Fibroblast of pulmonary artery (primary cell): ENCODE data around the gene RANBP3.

Experiments used
- DNase-seq: peaks from one replicate; pipeline ENCODE4 v3.0.0-alpha.2; 2010; ENCODE audit warnings: low read depth
- H3K4me3 ChIP-seq: replicated peaks from 2 replicates; pipeline ENCODE4 v1.5.1; 2011; ENCODE audit warnings: low read depth, mild to moderate bottlenecking, control low read depth, low read length, moderate library complexity
- CTCF ChIP-seq: IDR thresholded peaks from 2 replicates; pipeline ENCODE4 v1.5.1; 2011; ENCODE audit warnings: mild to moderate bottlenecking, control low read depth, low read length, inconsistent platforms; ENCODE audit errors: missing control alignments

Gene RANBP3

GRCh38 chr19:5893907-5894703 is 83.8 kb downstream of the RANBP3 start:
- no peak for DNase-seq
- no peak overlapping the region for H3K4me3 ChIP-seq
- TF ChIP-seq CTCF: no peak

- no peak for TF ChIP-seq CTCF
- no peak for DNase-seq
- no peak overlapping the region for H3K4me3 ChIP-seq
Measured at GRCh38 chr19:5893296-5893903, 84.5 kb downstream of the RANBP3 start.

GRCh38 chr19:5892772-5893275 is 85.1 kb downstream of the RANBP3 start:
- no peak for TF ChIP-seq CTCF
- H3K4me3 ChIP-seq: no peak overlapping the region
- no peak for DNase-seq

- DNase-seq: peak; percentile 46
- H3K4me3 ChIP-seq: no peak overlapping the region
- peak; percentile 69 for TF ChIP-seq CTCF
Measured at GRCh38 chr19:5891938-5892771, 85.8 kb downstream of the RANBP3 start.

GRCh38 chr19:5891572-5891937 is 86.4 kb downstream of the RANBP3 start:
- TF ChIP-seq CTCF: no peak
- H3K4me3 ChIP-seq: no peak overlapping the region
- no peak for DNase-seq

GRCh38 chr19:5890099-5890498 is 87.8 kb downstream of the RANBP3 start:
- no peak for TF ChIP-seq CTCF
- no peak for DNase-seq
- H3K4me3 ChIP-seq: no peak overlapping the region
